H1 (cell line): ENCODE data around the gene PAX9. TPM values are rescaled to one million over a fixed set of nuclear protein-coding genes. Genes with fewer than 3 reads are reported as not detected.

Source experiments
- CTCF ChIA-PET: fragments of 300-600 bp; sonication (Branson Sonifier 250); formaldehyde crosslinking; loops from one replicate; lab custom pipeline; 2021; ENCODE audit not compliant: partially characterized antibody; lab: Charles Lee
- POLR2A ChIA-PET: fragments of 300-600 bp; sonication (Branson Sonifier 250); formaldehyde crosslinking; loops from one replicate; lab custom pipeline; 2021; ENCODE audit warnings: inconsistent platforms; ENCODE audit not compliant: partially characterized antibody; lab: Charles Lee
- DNase-seq, 2 experiments: peaks; one replicate each; pipeline versions ENCODE4 v3.0.0 to v3.0.0-alpha.2; 2010 to 2022; ENCODE audit warnings: low spot score in 2 of 2, low read depth in 1 of 2, mixed read lengths in 1 of 2
- FAIRE-seq: peaks from 2 replicates; lab custom pipeline; 2011; peaks lifted over from hg19 to GRCh38; lab: Jason Lieb, UNC
- H2AFZ ChIP-seq: 2 replicates; pipeline ENCODE4 v1.8.1; 2012; ENCODE audit warnings: low read length, inconsistent platforms
- H2AK5ac ChIP-seq: 2 replicates; pipeline ENCODE4 v1.6.1; 2013; ENCODE audit warnings: low read depth, low read length
- H2BK120ac ChIP-seq: replicated peaks from 2 replicates; pipeline ENCODE3; 2013; ENCODE audit warnings: low read depth, low read length, inconsistent platforms
- H2BK12ac ChIP-seq: 2 replicates; pipeline ENCODE4 v1.6.1; 2013; ENCODE audit warnings: low read depth, low read length
- H2BK15ac ChIP-seq: 2 replicates; pipeline ENCODE4 v1.6.1; 2013; ENCODE audit warnings: low read length
- H2BK20ac ChIP-seq: 2 replicates; pipeline ENCODE4 v1.6.1; 2013; ENCODE audit warnings: low read length
- H2BK5ac ChIP-seq: 2 replicates; pipeline ENCODE4 v1.6.1; 2013; ENCODE audit warnings: low read depth, low read length
- H3K14ac ChIP-seq: 2 replicates; pipeline ENCODE4 v1.6.1; 2013; ENCODE audit warnings: inconsistent platforms; ENCODE audit not compliant: insufficient read length
- H3K18ac ChIP-seq: 2 replicates; pipeline ENCODE4 v1.6.1; 2013; ENCODE audit warnings: low read length; ENCODE audit errors: extremely low read depth
- H3K23ac ChIP-seq: 2 replicates; pipeline ENCODE4 v1.6.1; 2013; ENCODE audit warnings: inconsistent platforms; ENCODE audit not compliant: insufficient read length
- H3K23me2 ChIP-seq: 2 replicates; pipeline ENCODE4 v1.6.1; 2013; ENCODE audit warnings: low read depth, low read length
- H3K27ac ChIP-seq: 2 replicates; pipeline ENCODE4 v1.6.1; 2011; ENCODE audit warnings: low read depth, low read length, inconsistent platforms
- H3K27me3 ChIP-seq, 4 experiments: replicated peaks in 1 of 4; 1 replicate in 1 of 4; 2 replicates in 3 of 4; pipeline versions ENCODE4 v1.6.1 to v1.8.1; 2011 to 2013; ENCODE audit warnings: low read length in 3 of 4, mild to moderate bottlenecking in 3 of 4, inconsistent platforms in 2 of 4, mixed read lengths in 2 of 4, moderate library complexity in 1 of 4; ENCODE audit not compliant: control insufficient read depth in 3 of 4, insufficient read depth in 3 of 4; ENCODE audit errors: extremely low read depth in 1 of 4
- H3K36me3 ChIP-seq, 4 experiments: 2 replicates each; pipeline versions ENCODE4 v1.6.1 to v1.8.1; 2011 to 2013; ENCODE audit warnings: mild to moderate bottlenecking in 4 of 4, low read length in 3 of 4, moderate library complexity in 2 of 4, control low read depth in 1 of 4, inconsistent platforms in 1 of 4; ENCODE audit not compliant: insufficient read depth in 4 of 4, control insufficient read depth in 2 of 4
- H3K4ac ChIP-seq: replicated peaks from 2 replicates; pipeline ENCODE3; 2013; ENCODE audit warnings: low read length, low read depth, mixed read lengths, inconsistent platforms; ENCODE audit not compliant: insufficient read length
- H3K4me1 ChIP-seq, 4 experiments: replicated peaks in 1 of 4; 1 replicate in 1 of 4; 2 replicates in 3 of 4; pipeline versions ENCODE4 v1.6.1 to v1.8.1; 2011 to 2013; ENCODE audit warnings: low read length in 3 of 4, inconsistent platforms in 2 of 4, mixed read lengths in 1 of 4; ENCODE audit not compliant: insufficient read depth in 4 of 4, control insufficient read depth in 3 of 4
- H3K4me2 ChIP-seq, 2 experiments: 2 replicates each; pipeline versions ENCODE4 v1.6.1 to v1.8.1; 2011 to 2013; ENCODE audit warnings: low read depth in 2 of 2, low read length in 2 of 2, control low read depth in 1 of 2, inconsistent platforms in 1 of 2, mild to moderate bottlenecking in 1 of 2; ENCODE audit not compliant: insufficient read depth in 1 of 2
- H3K4me3 ChIP-seq, 4 experiments: fragments of 200-600, 300-600 bp in 1 of 4; sonication (generic), shearing (Covaris generic), sonication (Bioruptor Twin) in 1 of 4; 2 replicates each; pipeline versions ENCODE4 v1.5.1 to v1.8.1; 2011 to 2016; ENCODE audit warnings: low read length in 4 of 4, low read depth in 3 of 4, control low read depth in 2 of 4, inconsistent platforms in 2 of 4, mild to moderate bottlenecking in 2 of 4, mixed read lengths in 1 of 4, moderate library complexity in 1 of 4; ENCODE audit not compliant: insufficient read depth in 2 of 4; ENCODE audit errors: extremely low read depth in 1 of 4
- H3K56ac ChIP-seq: replicated peaks from 2 replicates; pipeline ENCODE3; 2013; ENCODE audit warnings: low read depth, mild to moderate bottlenecking, mixed read lengths, low read length, inconsistent platforms; ENCODE audit not compliant: insufficient read length
- H3K79me1 ChIP-seq: 2 replicates; pipeline ENCODE4 v1.6.1; 2013; ENCODE audit warnings: low read depth, low read length, control low read depth
- H3K79me2 ChIP-seq, 2 experiments: 2 replicates each; pipeline versions ENCODE4 v1.6.1 to v1.8.1; 2012 to 2013; ENCODE audit warnings: low read length in 2 of 2, mild to moderate bottlenecking in 2 of 2, inconsistent platforms in 1 of 2; ENCODE audit not compliant: insufficient read depth in 2 of 2, control insufficient read depth in 1 of 2
- H3K9ac ChIP-seq, 4 experiments: replicated peaks in 1 of 4; 1 replicate in 1 of 4; 2 replicates in 3 of 4; pipeline versions ENCODE4 v1.6.1 to v1.8.1; 2011 to 2013; ENCODE audit warnings: low read depth in 3 of 4, low read length in 3 of 4, control low read depth in 2 of 4, mild to moderate bottlenecking in 2 of 4, moderate library complexity in 2 of 4, inconsistent platforms in 1 of 4; ENCODE audit errors: extremely low read depth in 1 of 4
- H3K9me3 ChIP-seq, 2 experiments: 2 replicates each; pipeline versions ENCODE4 v1.6.1 to v1.8.1; 2012 to 2013; ENCODE audit warnings: mild to moderate bottlenecking in 2 of 2, moderate library complexity in 2 of 2, control low read depth in 1 of 2, inconsistent platforms in 1 of 2, low read depth in 1 of 2, low read length in 1 of 2, mixed read lengths in 1 of 2; ENCODE audit not compliant: insufficient read depth in 2 of 2
- H4K20me1 ChIP-seq, 2 experiments: replicated peaks in 1 of 2; 2 replicates each; pipeline versions ENCODE3 to v1.8.1; 2011 to 2013; ENCODE audit warnings: inconsistent platforms in 2 of 2, low read length in 2 of 2, mild to moderate bottlenecking in 1 of 2; ENCODE audit not compliant: insufficient read depth in 2 of 2, control insufficient read depth in 1 of 2
- H4K5ac ChIP-seq: 2 replicates; pipeline ENCODE4 v1.6.1; 2013; ENCODE audit warnings: low read length, low read depth, mixed read lengths, inconsistent platforms; ENCODE audit not compliant: insufficient read length
- H4K8ac ChIP-seq: 2 replicates; pipeline ENCODE4 v1.8.0; 2013; ENCODE audit warnings: mild to moderate bottlenecking, moderate library complexity, low read length, inconsistent platforms; ENCODE audit not compliant: insufficient read depth; ENCODE audit errors: extremely low read depth
- H4K91ac ChIP-seq: replicated peaks from 2 replicates; pipeline ENCODE3; 2013; ENCODE audit warnings: low read length, mixed read lengths, inconsistent platforms; ENCODE audit not compliant: insufficient read length
- CBX8 ChIP-seq: fragments of 300-800, 300-1000 bp; sonication (generic); IDR thresholded peaks from 2 replicates; pipeline ENCODE4 v1.7.1; 2016; ENCODE audit warnings: low read depth, low read length, borderline replicate concordance
- EGR1 ChIP-seq: IDR thresholded peaks from 2 replicates; pipeline ENCODE4 v1.6.1; 2011; ENCODE audit warnings: low read depth, low read length, borderline replicate concordance
- NRF1 ChIP-seq: IDR thresholded peaks from 2 replicates; pipeline ENCODE4 v1.6.1; 2011; ENCODE audit warnings: mild to moderate bottlenecking, low read depth, low read length, improper control_type of control experiment
- RNF2 ChIP-seq: fragments of 200-900, 300-1000 bp; sonication (generic); IDR thresholded peaks from 2 replicates; pipeline ENCODE4 v1.7.1; 2016; ENCODE audit warnings: borderline replicate concordance, low read depth, mild to moderate bottlenecking, antibody characterized with exemption, low read length; ENCODE audit not compliant: poor library complexity, severe bottlenecking; ENCODE audit errors: missing control alignments
- SP1 ChIP-seq: IDR thresholded peaks from 2 replicates; pipeline ENCODE4 v1.6.1; 2011; ENCODE audit warnings: low read depth, low read length
- SP2 ChIP-seq: IDR thresholded peaks from 2 replicates; pipeline ENCODE4 v1.6.1; 2012; ENCODE audit warnings: mild to moderate bottlenecking, low read length, inconsistent platforms
- SUZ12 ChIP-seq: fragments of 200-600 bp; sonication (generic); IDR thresholded peaks from 2 replicates; pipeline ENCODE4 v1.6.1; 2012; ENCODE audit warnings: mild to moderate bottlenecking, inconsistent platforms, low read length, moderate library complexity, mixed read lengths
- YY1 ChIP-seq: IDR thresholded peaks from 2 replicates; pipeline ENCODE4 v1.6.1; 2011; ENCODE audit warnings: low read depth, mild to moderate bottlenecking, low read length
- WGBS, 2 experiments: shearing (Covaris generic) in 1 of 2; methylation state at CpG; one replicate each; pipeline versions ENCODE4 v1.1.6 to v1.1.7; 2013 to 2015; ENCODE audit warnings: low lambda C conversion rate in 2 of 2, mixed read lengths in 2 of 2, inconsistent platforms in 1 of 2, low coverage in 1 of 2, missing lambda C conversion rate in 1 of 2; ENCODE audit not compliant: insufficient replicate concordance in 2 of 2, insufficient coverage in 1 of 2, insufficient read length in 1 of 2; ENCODE audit errors: extremely low coverage in 1 of 2, missing lambda C conversion rate in 1 of 2; 5-methylcytosine and 5-hydroxymethylcytosine counted together
- polyA plus RNA-seq, 7 experiments: library from polyadenylated mRNA; depleted of rRNA in 3 of 7; stranded (reverse) in 5 of 7; unstranded in 2 of 7; fragments of >200 nt in 5 of 7; fragments of 200-250 nt in 2 of 7; gene quantifications; 1 replicate in 5 of 7; 2 replicates in 1 of 7; 4 replicates in 1 of 7; pipeline versions ENCODE4 v1.2.1 to v1.2.3, GENCODE V29; 2011 to 2013; ENCODE audit warnings: missing spikeins in 2 of 7, mixed read lengths in 2 of 7
- total RNA-seq: library from RNA; stranded (reverse); fragmentation: NEBNext Ultra II Directional; extraction: Animal tissue kit (Norgen Biotek cat#: 25700); gene quantifications from 2 replicates; pipeline ENCODE4 v1.2.1, GENCODE V29; 2021
- TF ChIP-seq, protein P1 (sequence below), 3 experiments: IDR thresholded peaks; 1 replicate in 2 of 3; 2 replicates in 1 of 3; pipeline versions ENCODE4 v1.5.1 to v1.6.1; 2011; ENCODE audit warnings: low read length in 3 of 3, mild to moderate bottlenecking in 3 of 3, inconsistent platforms in 2 of 3, low read depth in 1 of 3, moderate library complexity in 1 of 3; ENCODE audit not compliant: insufficient read depth in 1 of 3; ENCODE audit errors: control extremely low read depth in 1 of 3

PAX9 gene
- total and polyA plus RNA-seq, 2 of the 8 experiments (the other 6 are each of a cell fraction or from before 2014, with no cell fraction given): 0.05 TPM; not detected in 1

DNA sequence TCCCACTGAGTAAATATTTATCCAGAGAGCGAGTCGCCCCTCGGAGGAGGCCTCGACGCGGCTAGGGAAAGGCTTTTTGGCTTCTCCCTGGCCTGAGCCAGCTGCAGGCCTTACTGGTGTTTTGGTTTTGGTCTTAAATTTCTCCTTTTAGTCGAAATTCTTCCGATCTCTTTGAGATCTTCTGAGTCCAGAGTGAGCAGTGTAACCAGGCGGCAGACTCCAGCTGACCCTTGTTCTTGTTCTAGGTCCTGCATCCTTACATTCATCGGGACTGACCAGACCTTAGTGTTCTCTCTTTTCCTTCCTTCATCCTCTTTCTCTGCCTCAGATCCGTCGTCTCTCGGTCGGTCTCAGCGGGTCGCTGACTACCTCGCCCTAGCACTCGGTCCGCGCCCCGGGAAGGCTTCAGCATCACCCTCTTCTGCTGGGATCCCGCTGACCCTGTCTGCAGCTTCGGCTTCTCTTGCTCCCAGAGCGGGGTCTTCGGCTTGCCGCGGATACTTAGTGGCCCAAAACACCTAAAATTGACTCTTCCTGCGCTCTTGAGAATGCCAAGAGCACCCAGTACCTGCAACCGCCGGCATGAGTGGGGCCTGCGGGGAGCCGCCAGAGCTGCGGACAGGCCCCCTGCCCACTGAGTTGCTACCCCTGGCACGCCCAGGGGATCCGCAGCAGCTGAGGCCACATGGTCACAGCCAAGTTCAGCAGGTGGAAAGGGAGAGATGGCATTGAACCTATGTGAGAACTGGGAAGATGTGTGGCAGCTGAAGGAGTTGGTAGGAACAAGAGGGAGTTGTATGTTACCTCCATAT, 2.4 kb upstream of the PAX9 start:
- CTCF ChIA-PET: interaction anchor here (0.5 to 9.9 kb wide), 9 partner anchors 11 to 591 kb away, joined by 3 to 132 read pairs (median 3); no protein-coding TSS in a partner anchor
- Histone ChIP-seq H3K27ac (no peak overlapping the region), H3K14ac (no peak overlapping the region), H3K27me3 (peaks cover 92 to 99% (median 95%) of the 10 kb centered on the region in 4 experiments), H4K5ac (no peak overlapping the region), H3K23me2 (peaks cover 7% of the 10 kb centered on the region; the same call in 1 of the 2 replicates), H3K4me1 (peaks cover 4 to 43% (median 25%) of the 10 kb centered on the region in 4 experiments), H3K4me2 (peak overlapping the region; percentile 19 to 35; a peak in 1 of 4 replicates), H3K23ac (no peak overlapping the region), H2AK5ac (no peak overlapping the region), H3K4me3 (no peak overlapping the region; a peak in 1 of 8 replicates), H3K79me1 (no peaks in the 10 kb centered on the region), H3K56ac (no peak overlapping the region), H4K8ac (no peak overlapping the region), H3K9me3 (no peaks in the 10 kb centered on the region), H3K18ac (no peak overlapping the region), H2BK20ac (no peak overlapping the region), H2AFZ (no peak overlapping the region), H3K4ac (no peak overlapping the region), H2BK12ac (peak overlapping the region; percentile 75; the same call in 1 of the 2 replicates), H3K36me3 (no peaks in the 10 kb centered on the region; a peak in 1 of 8 replicates), H3K79me2 (no peaks in the 10 kb centered on the region), H2BK5ac (no peak overlapping the region), H2BK120ac (no peak overlapping the region), H2BK15ac (no peak overlapping the region), H3K9ac (no peak overlapping the region), H4K20me1 (peaks cover 40 to 68% of the 10 kb centered on the region in 2 experiments), H4K91ac (no peak overlapping the region)
- 10% methylated on average over 35 of the region's 35 CpGs; no CpG with 5 or more reads in 1 of the 2 experiments for WGBS, 2 experiments
- POLR2A ChIA-PET: no interaction called here
- FAIRE-seq: no peak
- no peak for DNase-seq
- TF ChIP-seq RNF2: peak; percentile 83
- TF ChIP-seq, protein P1, sequence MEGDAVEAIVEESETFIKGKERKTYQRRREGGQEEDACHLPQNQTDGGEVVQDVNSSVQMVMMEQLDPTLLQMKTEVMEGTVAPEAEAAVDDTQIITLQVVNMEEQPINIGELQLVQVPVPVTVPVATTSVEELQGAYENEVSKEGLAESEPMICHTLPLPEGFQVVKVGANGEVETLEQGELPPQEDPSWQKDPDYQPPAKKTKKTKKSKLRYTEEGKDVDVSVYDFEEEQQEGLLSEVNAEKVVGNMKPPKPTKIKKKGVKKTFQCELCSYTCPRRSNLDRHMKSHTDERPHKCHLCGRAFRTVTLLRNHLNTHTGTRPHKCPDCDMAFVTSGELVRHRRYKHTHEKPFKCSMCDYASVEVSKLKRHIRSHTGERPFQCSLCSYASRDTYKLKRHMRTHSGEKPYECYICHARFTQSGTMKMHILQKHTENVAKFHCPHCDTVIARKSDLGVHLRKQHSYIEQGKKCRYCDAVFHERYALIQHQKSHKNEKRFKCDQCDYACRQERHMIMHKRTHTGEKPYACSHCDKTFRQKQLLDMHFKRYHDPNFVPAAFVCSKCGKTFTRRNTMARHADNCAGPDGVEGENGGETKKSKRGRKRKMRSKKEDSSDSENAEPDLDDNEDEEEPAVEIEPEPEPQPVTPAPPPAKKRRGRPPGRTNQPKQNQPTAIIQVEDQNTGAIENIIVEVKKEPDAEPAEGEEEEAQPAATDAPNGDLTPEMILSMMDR (IDR thresholded peaks at IDR 0.05; ENCODE audit: control extremely low read depth in 1 of 3, insufficient read depth in 1 of 3, low read depth in 1 of 3, low read length in 3 of 3): no peak
- TF ChIP-seq SP2: no peak
- 0 out of 2 replicates have a peak, but pooled peaks have one; percentile 36 for TF ChIP-seq CBX8
- no peak for TF ChIP-seq NRF1
- no peak for TF ChIP-seq EGR1
- TF ChIP-seq SP1: 0 out of 2 replicates have a peak, but pooled peaks have one; percentile 25
- TF ChIP-seq YY1: no peak
- TF ChIP-seq SUZ12: peak; percentile 78; the same call in 1 of the 2 replicates
